Neural progenitor cell (in vitro differentiated cells): ENCODE results near the gene GCM1. TPM values are rescaled to one million over a fixed set of nuclear protein-coding genes. Genes with fewer than 3 reads are reported as not detected.
"Not testable (repeated sequence)": the region's sequence is repeated elsewhere in the genome, so short reads cannot be mapped to it uniquely, and the experiment has no call there.

Experiments
- DNase-seq: peaks from one replicate; pipeline ENCODE4 v3.0.0-alpha.2; 2016; ENCODE audit warnings: low spot score
- H2AFZ ChIP-seq: fragments of 200-600 bp; sonication (generic); replicated peaks from 2 replicates; pipeline ENCODE4 v1.6.1; 2016; ENCODE audit warnings: antibody characterized with exemption
- H3F3A ChIP-seq: fragments of 200-600 bp; sonication (generic); 2 replicates; pipeline ENCODE4 v1.6.1; 2016; ENCODE audit warnings: antibody characterized with exemption, low read depth
- H3K27ac ChIP-seq: fragments of 200-600 bp; sonication (generic); 2 replicates; pipeline ENCODE4 v1.5.1; 2016; ENCODE audit warnings: mild to moderate bottlenecking
- H3K27me3 ChIP-seq: fragments of 200-600 bp; sonication (generic); 2 replicates; pipeline ENCODE4 v1.6.1; 2016; ENCODE audit warnings: mild to moderate bottlenecking, moderate library complexity
- H3K36me3 ChIP-seq: fragments of 200-600 bp; sonication (generic); 2 replicates; pipeline ENCODE4 v1.5.1; 2016
- H3K4me1 ChIP-seq: fragments of 200-600 bp; sonication (generic); 2 replicates; pipeline ENCODE4 v1.6.1; 2016; ENCODE audit warnings: mixed run types
- H3K4me2 ChIP-seq: fragments of 200-600 bp; sonication (generic); 2 replicates; pipeline ENCODE4 v1.6.1; 2016
- H3K4me3 ChIP-seq: fragments of 200-600 bp; sonication (generic); 2 replicates; pipeline ENCODE4 v1.5.1; 2016
- H3K79me2 ChIP-seq: fragments of 200-600 bp; sonication (generic); 2 replicates; pipeline ENCODE4 v1.6.1; 2016; ENCODE audit warnings: low read depth
- H3K9ac ChIP-seq: fragments of 200-600 bp; sonication (generic); 2 replicates; pipeline ENCODE4 v1.6.1; 2016
- H3K9me3 ChIP-seq: fragments of 200-600 bp; sonication (generic); 2 replicates; pipeline ENCODE4 v1.5.1; 2016; ENCODE audit warnings: low read depth
- H4K20me1 ChIP-seq: fragments of 200-600 bp; sonication (generic); 2 replicates; pipeline ENCODE4 v1.6.1; 2016; ENCODE audit warnings: low read depth
- H3K27ac Mint-ChIP-seq: 3 replicates; pipeline ENCODE4 v1.8.0; 2021; ENCODE audit warnings: mixed read lengths
- H3K27me3 Mint-ChIP-seq: 2 replicates; pipeline ENCODE4 v1.8.0; 2022; ENCODE audit warnings: low read depth, mild to moderate bottlenecking, inconsistent platforms, moderate library complexity, mixed read lengths; ENCODE audit not compliant: insufficient read depth
- H3K36me3 Mint-ChIP-seq: 3 replicates; pipeline ENCODE4 v1.8.0; 2021; ENCODE audit warnings: mixed read lengths
- H3K4me1 Mint-ChIP-seq: 3 replicates; pipeline ENCODE4 v1.8.0; 2021; ENCODE audit warnings: mixed read lengths
- H3K4me3 Mint-ChIP-seq: 3 replicates; pipeline ENCODE4 v1.8.0; 2021; ENCODE audit warnings: mild to moderate bottlenecking, moderate library complexity, mixed read lengths
- H3K9me3 Mint-ChIP-seq: 3 replicates; pipeline ENCODE4 v1.8.0; 2020; ENCODE audit warnings: mixed read lengths
- EZH2 ChIP-seq: fragments of 200-600 bp; sonication (generic); IDR thresholded peaks from 2 replicates; pipeline ENCODE4 v1.6.1; 2017; ENCODE audit warnings: antibody characterized with exemption, mild to moderate bottlenecking, moderate library complexity
- EZH2phosphoT487 ChIP-seq: fragments of 200-600 bp; sonication (generic); IDR thresholded peaks from 2 replicates; pipeline ENCODE4 v1.6.1; 2017; ENCODE audit warnings: antibody characterized with exemption
- total RNA-seq: library from RNA; depleted of rRNA; stranded (reverse); fragments of >200 nt; gene quantifications from 2 replicates; pipeline ENCODE4 v1.2.3, GENCODE V29; 2015; ENCODE audit warnings: low replicate concordance
- TF ChIP-seq, protein P1 (sequence below): fragments of 200-600 bp; sonication (generic); IDR thresholded peaks from 2 replicates; pipeline ENCODE4 v1.5.1; 2017; ENCODE audit warnings: antibody characterized with exemption, mild to moderate bottlenecking

Gene GCM1
- total RNA-seq, 1 donor from 2014 or later = not detected

- no peaks in the 10 kb centered on the region for H3K79me2 ChIP-seq
- no peaks in the 10 kb centered on the region for H3K9me3 ChIP-seq
- no peak for DNase-seq
- TF ChIP-seq EZH2 = no peak
- TF ChIP-seq, protein P1, sequence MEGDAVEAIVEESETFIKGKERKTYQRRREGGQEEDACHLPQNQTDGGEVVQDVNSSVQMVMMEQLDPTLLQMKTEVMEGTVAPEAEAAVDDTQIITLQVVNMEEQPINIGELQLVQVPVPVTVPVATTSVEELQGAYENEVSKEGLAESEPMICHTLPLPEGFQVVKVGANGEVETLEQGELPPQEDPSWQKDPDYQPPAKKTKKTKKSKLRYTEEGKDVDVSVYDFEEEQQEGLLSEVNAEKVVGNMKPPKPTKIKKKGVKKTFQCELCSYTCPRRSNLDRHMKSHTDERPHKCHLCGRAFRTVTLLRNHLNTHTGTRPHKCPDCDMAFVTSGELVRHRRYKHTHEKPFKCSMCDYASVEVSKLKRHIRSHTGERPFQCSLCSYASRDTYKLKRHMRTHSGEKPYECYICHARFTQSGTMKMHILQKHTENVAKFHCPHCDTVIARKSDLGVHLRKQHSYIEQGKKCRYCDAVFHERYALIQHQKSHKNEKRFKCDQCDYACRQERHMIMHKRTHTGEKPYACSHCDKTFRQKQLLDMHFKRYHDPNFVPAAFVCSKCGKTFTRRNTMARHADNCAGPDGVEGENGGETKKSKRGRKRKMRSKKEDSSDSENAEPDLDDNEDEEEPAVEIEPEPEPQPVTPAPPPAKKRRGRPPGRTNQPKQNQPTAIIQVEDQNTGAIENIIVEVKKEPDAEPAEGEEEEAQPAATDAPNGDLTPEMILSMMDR = no peak
- no peak for TF ChIP-seq EZH2phosphoT487
- no peak overlapping the region for H3K4me3 Mint-ChIP-seq
- H2AFZ ChIP-seq = no peak overlapping the region
- H3K9me3 Mint-ChIP-seq = peaks cover 7% of the 10 kb centered on the region
- no peaks in the 10 kb centered on the region for H3K27me3 Mint-ChIP-seq
- H3K27ac Mint-ChIP-seq = no peak overlapping the region
- no peak overlapping the region for H3K27ac ChIP-seq
- H3K4me2 ChIP-seq = no peak overlapping the region
- H3F3A ChIP-seq = no peaks in the 10 kb centered on the region
- H3K4me3 ChIP-seq = no peak overlapping the region
- no peaks in the 10 kb centered on the region for H3K27me3 ChIP-seq
- H3K36me3 ChIP-seq = no peaks in the 10 kb centered on the region
- no peaks in the 10 kb centered on the region for H4K20me1 ChIP-seq
- H3K9ac ChIP-seq = no peak overlapping the region
- H3K36me3 Mint-ChIP-seq = no peaks in the 10 kb centered on the region
- no peaks in the 10 kb centered on the region for H3K4me1 ChIP-seq
- no peaks in the 10 kb centered on the region for H3K4me1 Mint-ChIP-seq
These were observed 12.9 kb upstream of the GCM1 start for GRCh38 chr6:53161481-53162009.

- Histone ChIP-seq H3K27me3 (no peaks in the 10 kb centered on the region), H3K27ac (no peak overlapping the region), H3F3A (no peaks in the 10 kb centered on the region), H3K79me2 (no peaks in the 10 kb centered on the region), H4K20me1 (no peaks in the 10 kb centered on the region), H3K4me3 (no peak overlapping the region), H3K9ac (no peak overlapping the region), H3K36me3 (no peaks in the 10 kb centered on the region), H2AFZ (no peak overlapping the region), H3K4me2 (no peak overlapping the region), H3K4me1 (no peaks in the 10 kb centered on the region), H3K9me3 (no peaks in the 10 kb centered on the region)
- TF ChIP-seq EZH2phosphoT487 = no peak
- TF ChIP-seq, protein P1 = no peak
- no peak for TF ChIP-seq EZH2
- no peak overlapping the region for H3K27ac Mint-ChIP-seq
- H3K4me3 Mint-ChIP-seq = no peak overlapping the region
- H3K27me3 Mint-ChIP-seq = no peaks in the 10 kb centered on the region
- H3K9me3 Mint-ChIP-seq = peaks cover 6% of the 10 kb centered on the region
- no peaks in the 10 kb centered on the region for H3K4me1 Mint-ChIP-seq
- no peak for DNase-seq
- no peaks in the 10 kb centered on the region for H3K36me3 Mint-ChIP-seq
These were observed 10.9 kb upstream of the GCM1 start for GRCh38 chr6:53159558-53159957.

- H2AFZ ChIP-seq, H3K27ac Mint-ChIP-seq, H3K4me3 ChIP-seq, H3K9me3 Mint-ChIP-seq, H3K9ac ChIP-seq, H3K27me3 Mint-ChIP-seq, H3K36me3 Mint-ChIP-seq, H3K79me2 ChIP-seq, H3K9me3 ChIP-seq, H3K4me1 Mint-ChIP-seq, H3K4me2 ChIP-seq, DNase-seq, H4K20me1 ChIP-seq, H3K4me1 ChIP-seq, H3K27me3 ChIP-seq, H3F3A ChIP-seq, H3K4me3 Mint-ChIP-seq, H3K36me3 ChIP-seq, H3K27ac ChIP-seq: not testable (repeated sequence)
These were observed 9.4 kb upstream of the GCM1 start for GRCh38 chr6:53158076-53158475.

DNA sequence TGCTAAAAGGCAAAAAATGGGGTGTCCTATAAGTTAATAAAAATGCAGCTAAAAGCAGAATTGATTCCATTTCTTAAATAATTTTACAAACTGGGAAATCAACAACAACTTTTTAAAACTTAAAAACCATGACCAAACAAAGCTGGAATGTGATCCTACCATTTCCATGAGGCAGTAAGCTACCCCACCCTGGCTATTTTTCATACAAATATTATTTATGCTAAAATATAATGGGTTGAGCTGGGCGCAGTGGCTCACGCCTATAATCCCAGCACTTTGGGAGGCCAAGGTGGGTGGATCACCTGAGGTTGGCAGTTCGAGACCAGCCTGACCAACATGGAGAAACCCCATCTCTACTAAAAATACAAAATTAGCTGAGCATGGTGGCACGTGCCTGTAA lies 6.6 kb upstream of the GCM1 start:
- H3K9ac ChIP-seq, H3K4me1 Mint-ChIP-seq, H3K27ac Mint-ChIP-seq, H3K36me3 ChIP-seq, H3F3A ChIP-seq, H3K79me2 ChIP-seq, H3K4me3 ChIP-seq, H3K27ac ChIP-seq, H3K36me3 Mint-ChIP-seq, H3K4me3 Mint-ChIP-seq, H3K4me1 ChIP-seq, H2AFZ ChIP-seq, H3K27me3 Mint-ChIP-seq, H4K20me1 ChIP-seq, H3K9me3 Mint-ChIP-seq, DNase-seq, H3K27me3 ChIP-seq, H3K4me2 ChIP-seq, H3K9me3 ChIP-seq: not testable (repeated sequence)
